Measurements from ENCODE around the gene IL16. TPM values are rescaled to one million over a fixed set of nuclear protein-coding genes. Genes with fewer than 3 reads are reported as not detected.

Gene IL16
- total RNA-seq, 4 donors from 2014 or later = 28.1 to 40.8 (median 37.1) TPM

DNA sequence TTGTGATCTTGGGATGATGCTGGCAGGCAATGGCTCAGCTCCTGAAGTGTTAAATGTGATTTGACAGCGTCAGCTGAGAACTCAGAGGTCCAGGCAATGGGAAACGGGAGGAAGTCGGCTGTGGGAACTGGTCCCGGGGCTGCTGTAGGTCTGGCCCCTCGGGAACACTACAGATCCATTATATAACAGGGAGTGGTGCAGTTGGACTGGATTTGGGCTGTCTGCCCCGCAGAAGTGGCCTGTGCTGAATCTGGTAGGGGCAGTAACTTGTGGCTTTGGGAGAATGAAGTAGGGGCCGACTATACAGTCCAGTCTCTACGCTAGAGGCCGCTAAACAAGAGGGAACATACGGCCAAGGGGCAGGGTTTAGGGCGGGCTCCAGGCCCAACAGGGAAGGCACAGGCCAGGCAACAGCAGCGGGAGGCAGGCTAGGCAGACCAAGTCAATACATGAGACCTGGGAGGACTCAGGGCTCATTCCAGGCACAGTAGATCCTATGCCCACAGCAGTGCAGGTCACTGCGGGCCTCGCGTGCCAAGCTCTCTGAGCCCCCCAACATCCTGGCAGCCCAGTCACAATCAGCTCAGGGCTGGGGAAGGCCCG is 20.3 kb upstream of the IL16 start:
- TF ChIP-seq, protein P1, sequence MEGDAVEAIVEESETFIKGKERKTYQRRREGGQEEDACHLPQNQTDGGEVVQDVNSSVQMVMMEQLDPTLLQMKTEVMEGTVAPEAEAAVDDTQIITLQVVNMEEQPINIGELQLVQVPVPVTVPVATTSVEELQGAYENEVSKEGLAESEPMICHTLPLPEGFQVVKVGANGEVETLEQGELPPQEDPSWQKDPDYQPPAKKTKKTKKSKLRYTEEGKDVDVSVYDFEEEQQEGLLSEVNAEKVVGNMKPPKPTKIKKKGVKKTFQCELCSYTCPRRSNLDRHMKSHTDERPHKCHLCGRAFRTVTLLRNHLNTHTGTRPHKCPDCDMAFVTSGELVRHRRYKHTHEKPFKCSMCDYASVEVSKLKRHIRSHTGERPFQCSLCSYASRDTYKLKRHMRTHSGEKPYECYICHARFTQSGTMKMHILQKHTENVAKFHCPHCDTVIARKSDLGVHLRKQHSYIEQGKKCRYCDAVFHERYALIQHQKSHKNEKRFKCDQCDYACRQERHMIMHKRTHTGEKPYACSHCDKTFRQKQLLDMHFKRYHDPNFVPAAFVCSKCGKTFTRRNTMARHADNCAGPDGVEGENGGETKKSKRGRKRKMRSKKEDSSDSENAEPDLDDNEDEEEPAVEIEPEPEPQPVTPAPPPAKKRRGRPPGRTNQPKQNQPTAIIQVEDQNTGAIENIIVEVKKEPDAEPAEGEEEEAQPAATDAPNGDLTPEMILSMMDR (IDR thresholded peaks at IDR 0.05; ENCODE audit: low read depth) = no peak

DNA sequence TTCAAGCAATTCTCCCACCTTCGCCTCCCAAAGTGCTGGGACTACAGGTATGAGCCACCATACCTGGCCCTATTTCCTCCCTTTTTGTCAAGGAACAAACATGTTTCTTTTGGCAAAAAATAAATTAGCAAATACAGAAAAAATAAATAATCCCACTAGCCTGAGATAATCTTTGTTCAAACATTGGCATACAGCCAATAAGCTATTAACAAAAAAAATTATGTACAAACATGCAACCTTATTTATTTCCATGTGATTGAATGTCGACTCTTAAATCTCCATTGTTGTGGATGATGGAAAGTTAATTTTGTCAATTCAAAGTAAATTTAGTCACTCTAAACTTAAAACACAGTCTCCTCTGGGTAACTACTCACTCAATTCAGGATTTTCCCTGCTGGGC is 18.3 kb upstream of the IL16 start:
- TF ChIP-seq, protein P1 (IDR thresholded peaks at IDR 0.05; ENCODE audit: low read depth) = no peak

DNA sequence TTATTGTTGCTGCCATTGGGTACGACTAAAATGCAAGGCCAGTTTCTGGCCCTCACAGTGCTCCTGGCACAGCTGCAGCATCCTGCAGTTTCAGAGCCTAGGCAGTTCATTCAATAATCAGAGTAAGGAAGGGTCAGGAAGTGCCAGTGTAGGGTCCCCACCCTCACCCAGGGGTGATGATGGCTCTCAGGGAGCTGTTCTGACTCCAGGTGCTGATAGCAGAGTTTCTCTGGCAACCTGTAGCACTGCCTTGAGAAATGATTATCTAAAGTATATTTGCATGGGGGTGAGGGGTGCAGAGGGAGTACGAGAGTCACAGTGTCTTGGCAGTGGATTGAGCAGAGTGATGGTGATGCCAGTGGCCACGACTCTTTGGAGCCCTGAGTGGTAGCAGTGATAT is 15.5 kb upstream of the IL16 start:
- TF ChIP-seq, protein P1 (IDR thresholded peaks at IDR 0.05; ENCODE audit: low read depth) = no peak

DNA sequence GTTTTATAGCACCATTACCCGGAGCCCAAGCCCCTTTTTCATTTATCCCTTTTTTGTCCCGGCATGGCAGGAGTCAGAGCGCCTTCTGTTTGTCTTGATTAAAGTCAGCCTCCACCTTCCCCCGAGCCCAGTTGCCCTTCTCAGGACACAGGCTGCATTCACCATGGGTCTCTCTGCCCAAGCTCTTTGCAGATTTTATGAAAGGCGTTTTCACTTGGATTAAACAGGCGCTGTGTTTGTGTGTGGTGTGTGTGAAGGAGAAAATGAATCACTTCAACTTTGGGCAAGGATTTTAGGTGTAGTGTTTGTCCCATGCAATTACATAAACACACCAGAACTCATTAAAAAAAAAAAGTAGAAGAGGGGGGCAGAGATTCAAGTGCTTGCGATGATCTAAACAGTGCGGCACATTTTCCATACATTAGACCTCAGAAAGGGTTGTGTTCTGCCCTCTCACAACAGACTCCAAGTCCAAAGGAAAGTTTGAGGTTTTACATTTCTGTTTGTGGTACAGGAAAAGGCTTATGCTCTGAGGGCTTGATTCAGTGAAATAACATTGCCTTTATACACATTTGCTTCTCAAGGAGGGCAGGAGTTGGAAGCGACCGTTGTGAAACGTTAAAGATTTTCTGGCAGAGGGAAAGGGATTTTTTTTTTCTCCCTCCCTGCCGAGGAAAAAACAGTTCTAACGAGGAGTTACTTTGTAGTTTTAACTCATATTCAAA is 14.5 kb upstream of the IL16 start:
- TF ChIP-seq, protein P1 (IDR thresholded peaks at IDR 0.05; ENCODE audit: low read depth) = no peak

DNA sequence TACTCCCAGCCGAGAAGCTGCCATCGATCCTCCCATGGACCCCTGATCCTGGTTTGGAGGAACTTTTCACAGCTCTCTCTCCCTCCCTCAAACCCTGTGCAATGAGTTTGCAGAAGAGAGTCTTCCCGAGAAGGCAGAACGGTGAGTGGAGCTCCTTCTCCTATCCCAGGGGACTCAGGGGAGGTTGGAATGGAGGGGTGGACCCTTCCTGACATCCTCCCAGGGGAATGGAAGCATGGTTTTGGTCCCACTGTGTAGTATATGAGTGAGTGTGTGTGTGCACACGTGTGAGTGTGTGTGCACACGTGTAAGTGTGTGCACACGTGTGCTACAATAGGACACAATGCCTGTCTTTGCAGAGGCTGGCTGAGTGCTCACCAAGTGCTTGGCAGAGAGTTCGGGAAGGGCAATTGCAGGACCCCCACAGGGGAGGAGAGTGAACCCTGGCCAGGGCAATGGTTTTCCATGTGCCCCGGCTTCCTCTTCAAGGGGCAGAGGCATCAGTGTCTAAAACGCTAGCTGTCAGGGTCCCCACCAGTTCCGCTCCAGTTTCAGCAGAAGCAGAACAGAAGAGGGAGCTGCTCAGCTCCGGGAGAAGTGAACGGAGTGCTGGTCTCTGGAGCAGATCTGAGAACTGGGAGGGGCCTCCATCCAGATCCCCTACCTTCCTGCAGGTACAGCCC is 13.8 kb upstream of the IL16 start:
- TF ChIP-seq, protein P1 (IDR thresholded peaks at IDR 0.05; ENCODE audit: low read depth) = no peak

DNA sequence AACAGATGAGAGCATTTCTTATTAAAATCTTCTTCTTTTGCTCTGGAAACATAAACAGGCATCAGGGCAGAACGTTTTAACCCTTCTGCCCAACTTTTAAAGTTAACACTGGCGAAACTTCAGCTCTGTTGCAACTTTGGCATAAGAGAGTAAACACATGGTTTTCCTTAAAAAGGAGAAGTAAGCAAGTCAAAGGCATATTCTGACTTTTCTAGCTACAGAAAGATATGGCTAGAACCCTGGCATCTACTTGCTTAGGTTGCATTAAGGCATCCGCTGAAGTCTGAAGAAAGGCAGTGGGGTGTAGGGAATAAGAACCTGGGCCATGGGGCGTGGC is 13.3 kb upstream of the IL16 start:
- TF ChIP-seq, protein P1 (IDR thresholded peaks at IDR 0.05; ENCODE audit: low read depth) = no peak

DNA sequence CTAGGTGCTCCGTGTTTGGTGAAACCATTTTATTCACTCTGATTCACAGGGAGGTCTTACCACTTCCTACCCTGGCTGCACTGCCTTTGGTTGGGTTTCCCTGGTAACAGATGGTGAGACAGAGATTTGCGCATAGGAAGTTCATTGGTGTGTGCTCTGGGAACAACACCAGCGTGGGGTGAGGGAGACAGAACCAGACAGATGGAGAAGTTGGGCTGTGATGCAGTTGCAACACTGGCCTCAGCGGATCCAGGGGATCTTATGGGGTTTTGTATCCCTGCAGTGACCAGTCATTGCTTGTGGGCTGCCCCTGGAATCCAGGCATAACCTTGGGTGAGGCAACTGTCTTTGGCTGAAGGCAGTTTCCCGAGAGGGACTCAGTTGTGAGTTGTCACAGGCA is 12.5 kb upstream of the IL16 start:
- TF ChIP-seq, protein P1 (IDR thresholded peaks at IDR 0.05; ENCODE audit: low read depth) = no peak
